GM18868 (cell line): ENCODE results near the gene MYO7A.
"Not testable (repeated sequence)": the region's sequence is repeated elsewhere in the genome, so short reads cannot be mapped to it uniquely, and the experiment has no call there.

ENCODE experiments used
- ATAC-seq: cut with Tn5 transposase; IDR thresholded peaks from one replicate; pipeline ENCODE4 v1.9.1; 2021; ENCODE audit warnings: mild to moderate bottlenecking, moderate library complexity; ENCODE audit not compliant: unreplicated experiment

MYO7A gene

GRCh38 chr11:77092382-77092781, 35.7 kb upstream of the MYO7A start:
- ATAC-seq, result no peak

- ATAC-seq, result no peak
Measured at GRCh38 chr11:77093056-77093891, 34.8 kb upstream of the MYO7A start.

- no peak for ATAC-seq
Measured at GRCh38 chr11:77093987-77094840, 33.8 kb upstream of the MYO7A start.

- ATAC-seq, result no peak
Measured at GRCh38 chr11:77094841-77095365, 33.1 kb upstream of the MYO7A start.

GRCh38 chr11:77095551-77096490, 32.2 kb upstream of the MYO7A start:
- no peak for ATAC-seq

GRCh38 chr11:77096591-77097019, 31.4 kb upstream of the MYO7A start:
- ATAC-seq, result no peak

- not testable (repeated sequence) for ATAC-seq
Measured at GRCh38 chr11:77097180-77097579, 30.9 kb upstream of the MYO7A start.

- no peak for ATAC-seq
Measured at GRCh38 chr11:77100166-77101042, 27.6 kb upstream of the MYO7A start.

GRCh38 chr11:77101043-77101537, 27.0 kb upstream of the MYO7A start:
- no peak for ATAC-seq

GRCh38 chr11:77102246-77103210, 25.5 kb upstream of the MYO7A start, which contains the start of gene OMP:
TSS of gene OMP (plus strand) at chr11:77102840. CDS start at chr11:77102840, 0 bp downstream.
- no peak for ATAC-seq

GRCh38 chr11:77103319-77103718, 24.7 kb upstream of the MYO7A start:
- ATAC-seq, result no peak

GRCh38 chr11:77104727-77105126, 23.3 kb upstream of the MYO7A start:
- ATAC-seq, result no peak

GRCh38 chr11:77106321-77106720, 21.7 kb upstream of the MYO7A start:
- no peak for ATAC-seq

GRCh38 chr11:77106759-77107158, 21.3 kb upstream of the MYO7A start:
- ATAC-seq, result no peak

- ATAC-seq, result no peak
Measured at GRCh38 chr11:77107950-77108349, 20.1 kb upstream of the MYO7A start.

GRCh38 chr11:77108436-77108835, 19.6 kb upstream of the MYO7A start:
- ATAC-seq, result no peak

- ATAC-seq, result no peak
Measured at GRCh38 chr11:77109236-77110019, 18.6 kb upstream of the MYO7A start.
